Activated CD8-positive, alpha-beta memory T cell treated with anti-CD3 and anti-CD28 coated beads, Interleukin-2, amount 50 U/mL, for 24 hours (primary cell): ENCODE measurements around the gene LPIN1.

Source experiments
- DNase-seq: peaks from one replicate; pipeline ENCODE4 v3.0.0-alpha.2; 2020; ENCODE audit errors: extremely low read depth

LPIN1 gene

GRCh38 chr2:11762031-11762430 is 15.6 kb downstream of the LPIN1 start:
- no peak for DNase-seq

- no peak for DNase-seq
Observed at GRCh38 chr2:11762799-11763461, 16.5 kb downstream of the LPIN1 start.

GRCh38 chr2:11764359-11764758 is 17.9 kb downstream of the LPIN1 start:
- DNase-seq = no peak

GRCh38 chr2:11764920-11765319 is 18.5 kb downstream of the LPIN1 start:
- no peak for DNase-seq

- DNase-seq = no peak
Observed at GRCh38 chr2:11765501-11765900, 19.1 kb downstream of the LPIN1 start.

- DNase-seq = no peak
Observed at GRCh38 chr2:11766016-11766415, 19.6 kb downstream of the LPIN1 start.

GRCh38 chr2:11767779-11768178 is 21.3 kb downstream of the LPIN1 start:
- DNase-seq = no peak

- no peak for DNase-seq
Observed at GRCh38 chr2:11768946-11769345, 22.5 kb downstream of the LPIN1 start.

- no peak for DNase-seq
Observed at GRCh38 chr2:11769516-11769915, 23.1 kb downstream of the LPIN1 start.

GRCh38 chr2:11770531-11771188 is 24.2 kb downstream of the LPIN1 start:
- DNase-seq = no peak

GRCh38 chr2:11771971-11772615 is 25.7 kb downstream of the LPIN1 start:
- no peak for DNase-seq

- no peak for DNase-seq
Observed at GRCh38 chr2:11773111-11773510, 26.7 kb downstream of the LPIN1 start.

- no peak for DNase-seq
Observed at GRCh38 chr2:11773747-11774525, 27.5 kb downstream of the LPIN1 start.

- DNase-seq = no peak
Observed at GRCh38 chr2:11774600-11774999, 28.2 kb downstream of the LPIN1 start.

GRCh38 chr2:11775384-11775783 is 29.0 kb downstream of the LPIN1 start:
- DNase-seq = no peak

- no peak for DNase-seq
Observed at GRCh38 chr2:11777066-11777782, 30.8 kb downstream of the LPIN1 start.

GRCh38 chr2:11777886-11778415 is 31.5 kb downstream of the LPIN1 start:
- DNase-seq = no peak

GRCh38 chr2:11778416-11778815 is 32.0 kb downstream of the LPIN1 start:
- no peak for DNase-seq

GRCh38 chr2:11778923-11779757 is 32.7 kb downstream of the LPIN1 start:
- peak; percentile 68 for DNase-seq

GRCh38 chr2:11781602-11782001 is 35.2 kb downstream of the LPIN1 start:
- no peak for DNase-seq

GRCh38 chr2:11784280-11784679 is 37.8 kb downstream of the LPIN1 start:
- no peak for DNase-seq
